HT-29 (cell line): ENCODE data around the gene TAF11L2. TPM values are rescaled to one million over a fixed set of nuclear protein-coding genes. Genes with fewer than 3 reads are reported as not detected.
"Not testable (repeated sequence)": the region's sequence is repeated elsewhere in the genome, so short reads cannot be mapped to it uniquely, and the experiment has no call there.

Experiments used
- DNase-seq: peaks from one replicate; pipeline ENCODE4 v3.0.0-alpha.2; 2015; ENCODE audit warnings: low spot score
- small RNA-seq: library from RNA; depleted of rRNA; stranded (forward); fragments of <200 nt; gene quantifications from one replicate; pipeline ENCODE3, GENCODE V24; 2014
- total RNA-seq: library from RNA; depleted of rRNA; stranded (reverse); fragments of >200 nt; shearing (Covaris generic); gene quantifications from 2 replicates; pipeline ENCODE4 v1.2.3, GENCODE V29; 2014; rRNA removed

TAF11L2 gene
- total RNA-seq, 1 experiment from 2014 or later = not detected

DNA sequence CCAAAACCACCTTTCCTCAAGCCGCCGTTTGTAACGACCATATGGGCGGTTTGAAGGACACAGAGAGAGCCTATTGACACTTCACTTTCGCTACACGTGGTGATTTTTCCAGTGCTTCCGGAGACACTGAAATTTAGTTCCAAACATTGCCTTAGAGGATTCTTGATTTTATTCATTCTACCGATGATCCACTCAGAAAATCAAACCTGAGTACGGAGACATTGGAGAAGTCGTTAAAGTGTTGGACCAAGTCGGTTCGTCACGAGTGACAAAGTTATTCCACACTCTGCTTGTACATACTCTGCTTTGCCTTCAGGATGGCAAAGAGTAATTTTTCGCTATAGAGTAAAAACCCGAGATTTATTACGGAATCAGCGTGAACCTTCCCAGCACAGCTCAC, 28.5 kb downstream of the TAF11L2 start:
- DNase-seq = not testable (repeated sequence)

DNA sequence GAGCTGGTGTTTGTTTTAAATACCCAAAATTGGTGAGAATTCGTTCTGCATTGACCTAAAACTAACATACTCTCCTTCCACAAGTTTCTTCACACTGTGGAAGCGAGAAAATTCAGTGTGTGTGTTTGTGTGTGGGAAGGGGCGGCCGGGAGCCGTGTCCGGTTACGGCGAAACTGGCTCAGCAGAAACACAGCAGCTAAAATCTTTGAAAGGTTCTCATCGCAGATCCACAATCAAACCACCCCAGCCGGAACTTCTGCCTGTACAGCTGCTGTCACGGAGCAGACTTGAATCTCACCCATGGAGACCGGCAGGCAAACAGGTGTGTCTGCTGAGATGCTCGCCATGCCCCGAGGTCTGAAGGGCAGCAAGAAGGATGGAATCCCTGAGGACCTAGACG, 30.3 kb downstream of the TAF11L2 start, which contains the start of gene TAF11L6:
TSS of gene TAF11L6 (plus strand) at position 301 of the 400 bp plus-strand sequence.
- not testable (repeated sequence) for DNase-seq

Small RNA genes within 50 kb of the gene (small RNA-seq; reads per million reads assigned to genes)
- gene AC106774.3 = not detected

Other genes with a start within 250 kb of the TAF11L2 start
- gene TAF11L3, start 20.1 kb downstream of the TAF11L2 start, total RNA-seq = not detected in 2 replicates
- gene TAF11L4, start 23.6 kb downstream of the TAF11L2 start, total RNA-seq = not detected in 2 replicates
- gene TAF11L5, start 27.0 kb downstream of the TAF11L2 start, total RNA-seq = not detected in 2 replicates
- gene TAF11L6, start 30.4 kb downstream of the TAF11L2 start, total RNA-seq = not detected in 2 replicates
- not detected in 2 replicates for gene TAF11L7, start 87.5 kb downstream of the TAF11L2 start, total RNA-seq
- not detected in 2 replicates for gene TAF11L8, start 92.7 kb downstream of the TAF11L2 start, total RNA-seq
- not detected in 2 replicates for gene TAF11L9, start 96.2 kb downstream of the TAF11L2 start, total RNA-seq
- gene TAF11L10, start 99.6 kb downstream of the TAF11L2 start, total RNA-seq = not detected in 2 replicates
- gene TAF11L11, start 106.0 kb downstream of the TAF11L2 start, total RNA-seq = not detected in 2 replicates
- gene TAF11L12, start 112.2 kb downstream of the TAF11L2 start, total RNA-seq = not detected in 2 replicates
- not detected in 2 replicates for gene TAF11L13, start 133.9 kb downstream of the TAF11L2 start, total RNA-seq
- not detected in 2 replicates for gene TAF11L14, start 136.2 kb downstream of the TAF11L2 start, total RNA-seq